Anterior cingulate cortex (tissue), 58 donors: ENCODE results near the gene TBX6.
A peak's percentile ranks its signal among the peaks of the same experiment; 100 is the strongest.
"Not testable (repeated sequence)": the region's sequence is repeated elsewhere in the genome, so short reads cannot be mapped to it uniquely, and the experiment has no call there.

Source experiments
- DNase-seq, 58 donors: peaks; one replicate each; lab custom pipeline; 2025; lab: John Stamatoyannopoulos, UW

Gene TBX6

DNA sequence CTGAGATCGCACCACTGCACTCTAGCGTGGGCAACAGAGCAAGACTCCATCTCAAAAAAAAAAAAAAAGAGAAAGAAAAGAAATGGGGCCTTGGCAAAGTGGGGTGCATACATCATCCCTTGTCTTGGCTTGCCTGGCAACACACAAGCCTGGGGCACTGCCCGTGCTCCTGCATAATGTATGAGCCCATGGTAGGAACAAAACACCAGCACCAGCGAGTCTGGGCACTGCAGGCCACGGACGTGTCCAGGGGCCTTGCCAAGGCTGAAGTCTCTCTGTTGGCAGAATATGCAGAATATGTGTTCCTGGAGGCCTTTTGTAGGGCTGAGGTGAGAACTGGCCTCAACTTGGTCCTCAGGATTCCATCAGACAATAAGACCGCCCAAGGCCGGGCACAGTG, 41.9 kb downstream of the TBX6 start:
- peak in 48 of 58 donors; percentile 17 to 94 (median 65) for DNase-seq

GRCh38 chr16:30046588-30046987, 45.1 kb downstream of the TBX6 start:
- no peak for DNase-seq

DNA sequence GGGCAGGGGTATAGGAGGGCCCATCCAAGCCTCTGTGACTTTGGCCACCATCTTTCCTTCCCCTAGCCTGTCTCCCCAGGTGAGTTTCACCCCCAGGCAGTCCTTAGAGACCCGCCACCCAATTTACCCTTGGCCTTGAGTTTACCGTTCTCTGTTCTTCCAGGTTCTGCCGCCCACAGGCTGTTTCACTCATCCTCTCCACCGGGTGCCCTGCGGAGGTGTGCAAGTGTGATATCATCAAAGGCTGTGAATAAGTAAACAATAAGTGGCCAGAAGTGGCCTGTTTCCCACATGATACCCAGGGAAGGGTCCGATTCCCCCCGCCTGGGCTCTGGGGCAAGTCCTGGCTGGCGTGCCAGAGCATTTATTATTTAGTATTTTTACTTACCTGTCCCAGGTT, 45.5 kb downstream of the TBX6 start:
- no peak for DNase-seq

DNA sequence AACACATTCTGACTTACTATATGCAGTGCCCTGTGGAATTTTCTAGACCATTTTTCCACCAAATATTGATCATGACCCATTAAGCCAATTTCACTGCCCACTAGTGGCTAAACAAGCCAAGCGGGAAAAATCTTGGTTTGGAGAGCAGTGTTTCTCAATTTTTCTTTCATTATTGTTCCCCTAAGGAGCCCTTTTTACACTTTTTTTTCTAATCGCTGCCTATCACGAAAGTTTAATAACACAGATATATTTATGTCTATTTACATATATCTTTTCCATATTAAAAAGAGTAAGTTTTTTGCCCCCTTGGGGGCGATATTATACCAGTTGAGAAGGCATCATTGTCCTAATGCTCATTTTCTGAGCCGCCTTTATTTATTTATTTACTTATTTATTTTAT, 49.9 kb downstream of the TBX6 start:
- no peak for DNase-seq

GRCh38 chr16:30040690-30041089, 51.0 kb downstream of the TBX6 start:
- not testable (repeated sequence) for DNase-seq

DNA sequence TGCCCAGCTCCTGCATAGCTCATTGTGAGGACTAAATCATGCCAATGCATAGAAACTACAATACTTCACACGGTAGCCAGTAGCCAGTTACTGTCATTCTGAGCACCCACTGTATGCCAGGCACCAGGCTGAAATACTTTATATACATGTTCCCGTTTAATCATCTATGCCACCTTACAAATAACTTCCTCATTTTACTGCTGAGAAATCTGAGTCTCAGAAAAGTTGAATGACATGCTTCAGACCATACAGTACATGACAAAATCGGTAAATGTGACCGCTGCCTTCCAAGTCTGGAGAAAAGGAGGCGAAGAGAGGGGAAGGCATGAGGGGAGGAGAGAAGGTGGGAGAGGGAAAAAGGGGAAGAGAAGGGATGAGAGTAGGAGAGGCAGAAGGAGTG, 51.5 kb downstream of the TBX6 start:
- no peak for DNase-seq
